ENCODE measurements around the gene DIS3.
"Not testable (repeated sequence)": the region's sequence is repeated elsewhere in the genome, so short reads cannot be mapped to it uniquely, and the experiment has no call there.

Gene DIS3

DNA sequence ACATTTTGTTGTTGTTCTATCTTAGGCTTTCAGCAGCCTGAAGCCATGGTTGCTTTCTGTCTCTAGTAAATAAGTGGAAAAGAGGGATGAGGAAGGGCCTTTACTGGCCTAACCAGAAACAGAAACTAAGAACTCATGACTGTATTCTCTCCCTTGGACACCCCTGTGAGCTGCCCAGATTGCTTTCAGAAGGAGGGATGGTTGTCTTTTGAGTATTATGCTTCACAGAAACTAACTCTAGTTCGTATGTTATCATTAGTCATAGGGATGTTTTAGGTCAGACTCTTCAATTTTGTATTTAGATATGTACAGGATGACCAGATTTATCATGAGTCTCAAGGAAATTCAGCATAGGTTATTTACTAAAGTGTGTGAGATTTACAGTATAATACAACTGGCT lies 36.4 kb downstream of the DIS3 start:
- no peak for DNase-seq

DNA sequence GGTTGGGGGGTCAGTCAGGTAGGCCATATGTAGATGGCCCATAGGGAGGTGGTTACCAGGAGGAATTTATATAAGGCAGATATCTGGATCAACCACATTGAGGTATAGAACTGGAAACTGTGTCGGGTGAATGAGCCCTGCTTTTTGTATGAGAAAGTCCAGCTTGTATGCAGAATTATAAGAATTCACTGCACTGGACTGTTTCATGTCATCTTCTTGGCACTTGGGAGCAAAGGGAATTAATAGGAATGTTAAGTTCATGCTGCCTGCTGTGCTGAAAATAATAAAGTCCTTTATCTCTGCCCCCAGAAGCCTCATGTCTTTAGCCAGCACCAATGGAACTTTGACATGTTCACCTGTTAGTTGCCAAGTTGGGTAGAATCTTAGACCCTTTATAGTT lies 41.7 kb downstream of the DIS3 start:
- no peak for DNase-seq

DNA sequence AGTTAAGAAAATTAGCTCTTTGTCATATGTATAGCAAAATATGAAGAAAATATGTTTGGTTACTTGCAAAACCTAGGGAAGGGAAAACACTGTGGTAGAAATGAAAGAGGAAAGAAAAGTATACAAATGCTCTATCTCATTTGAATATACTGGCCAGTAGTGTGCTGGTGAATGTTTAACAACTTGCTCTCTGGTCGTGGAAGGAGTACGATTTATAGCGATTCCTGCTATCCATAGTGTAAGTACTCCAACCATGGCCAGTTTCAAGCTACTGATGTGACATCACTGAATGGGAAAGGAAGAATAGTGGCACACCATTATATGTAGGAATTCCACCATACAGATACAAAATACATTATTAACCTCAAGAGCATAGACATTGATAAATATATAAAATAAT lies 44.7 kb downstream of the DIS3 start:
- no peak for DNase-seq

DNA sequence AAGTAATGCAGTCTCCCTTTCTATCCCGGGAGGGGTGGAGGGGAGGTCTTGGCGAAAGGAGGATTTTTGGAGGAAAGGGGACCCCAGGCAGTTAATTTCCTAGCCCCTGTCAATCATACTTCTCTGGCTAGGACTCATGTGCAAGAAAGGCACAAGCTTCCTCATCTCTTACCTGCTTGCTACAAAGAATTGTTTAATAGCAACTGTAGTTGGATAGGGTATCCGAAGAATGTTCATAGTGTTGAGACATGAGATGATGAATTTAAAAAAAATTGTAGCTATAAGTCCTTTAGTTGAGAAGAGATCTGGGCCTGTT lies 53.5 kb downstream of the DIS3 start:
- no peak for DNase-seq

DNA sequence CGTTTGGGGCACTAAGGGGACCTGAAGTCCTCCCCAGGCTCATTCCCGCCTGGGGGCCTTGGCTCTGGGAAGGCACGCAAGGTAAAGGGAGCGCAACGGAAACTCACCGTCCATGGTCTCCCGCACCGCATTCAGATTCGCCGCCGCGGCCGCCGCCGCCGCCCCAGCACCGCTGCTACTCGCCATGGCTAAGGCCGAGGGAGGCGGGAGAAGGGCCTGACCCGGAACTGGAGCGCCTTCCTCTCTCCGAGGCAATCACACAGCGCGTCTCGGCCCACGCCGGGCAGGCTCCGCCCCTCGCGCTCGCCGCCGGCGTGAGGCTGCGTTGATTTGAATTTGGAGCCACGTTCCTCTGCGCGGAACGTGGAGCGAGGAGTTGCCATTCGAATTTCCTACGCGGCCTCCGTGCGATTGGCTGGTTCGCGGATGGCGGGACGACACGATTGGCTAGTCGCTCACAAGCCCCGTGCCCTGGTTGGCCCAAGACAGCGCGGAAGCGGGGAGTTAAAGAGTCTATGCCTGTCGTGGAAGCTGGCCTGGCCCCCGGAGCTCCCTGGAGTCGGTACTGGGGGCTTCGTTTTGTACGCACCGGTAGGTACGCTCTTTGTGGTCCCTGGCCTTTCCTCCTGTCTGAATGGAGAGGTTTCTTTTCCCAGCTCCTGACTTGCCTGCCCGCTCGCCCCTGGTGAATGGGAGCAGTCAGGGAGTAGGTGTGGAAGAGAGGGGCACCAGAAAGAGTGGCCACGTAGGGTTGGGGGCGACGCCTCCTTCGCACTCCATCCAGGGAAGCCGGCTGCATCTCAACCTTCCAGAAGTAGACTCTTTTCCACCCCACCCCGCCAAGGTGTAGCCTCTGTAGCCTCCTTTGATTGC lies 54.0 kb downstream of the DIS3 start, which contains the start of the genes BORA and MZT1:
Gene BORA, plus strand, starts transcription at position 507 of the 873 bp plus-strand sequence. CDS start 1,018 bp downstream, outside the sequence.
Gene MZT1, minus strand, starts transcription at position 213 of the 873 bp plus-strand sequence. Its CDS starts 27 bp downstream, at position 186.
- DNase-seq, result peak; percentile 97

DNA sequence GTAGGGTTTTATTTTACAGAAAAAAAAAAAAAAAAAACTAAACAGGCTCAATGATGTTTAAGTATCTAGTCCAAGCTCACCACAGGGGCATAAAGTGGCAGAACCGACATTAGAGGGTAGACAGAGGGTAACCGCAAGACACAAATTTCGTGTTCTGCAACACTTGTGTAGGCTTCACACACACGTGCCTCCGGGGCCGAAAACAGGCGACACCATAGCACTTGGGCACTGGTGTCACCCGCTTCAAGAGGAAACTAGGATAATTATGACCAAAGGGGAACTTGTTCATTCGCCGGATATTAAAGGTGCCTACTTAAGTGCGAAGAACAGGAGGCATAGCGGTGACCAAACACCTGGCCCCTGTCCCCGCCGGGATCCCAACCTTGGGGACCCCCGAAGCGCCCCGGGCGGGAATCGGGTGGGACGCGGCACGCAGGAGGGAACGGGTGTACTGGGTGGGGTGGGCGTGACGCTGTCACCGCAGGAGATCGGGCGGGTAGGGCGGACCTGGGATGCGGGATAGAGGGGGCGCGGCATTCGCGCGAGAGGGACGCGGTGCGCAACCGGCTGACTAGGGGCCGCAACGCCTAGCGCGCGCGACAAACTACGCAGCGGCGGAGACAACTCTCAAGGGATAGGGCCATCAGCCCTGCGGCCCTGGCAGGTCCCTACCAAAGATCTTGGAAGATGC lies 54.8 kb downstream of the DIS3 start:
- peak; percentile 50 for DNase-seq

DNA sequence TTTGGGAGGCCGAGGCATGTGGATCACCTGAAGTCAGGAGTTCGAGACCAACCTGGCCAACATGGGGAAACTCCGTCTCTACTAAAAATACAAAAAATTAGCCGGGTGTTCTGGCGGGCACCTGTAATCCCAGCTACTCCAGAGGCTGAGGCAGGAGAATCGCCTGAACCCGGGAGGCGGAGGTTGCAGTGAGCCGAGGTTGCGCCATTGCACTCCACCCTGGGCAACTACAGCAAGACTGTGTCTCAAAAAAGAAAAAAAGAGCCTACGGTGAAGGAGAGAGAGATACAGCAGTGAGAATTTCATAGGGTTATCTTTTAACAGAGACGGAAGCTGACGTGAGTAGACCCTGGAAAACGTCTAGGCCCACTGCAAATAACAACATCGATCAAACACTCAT lies 55.5 kb downstream of the DIS3 start:
- not testable (repeated sequence) for DNase-seq

DNA sequence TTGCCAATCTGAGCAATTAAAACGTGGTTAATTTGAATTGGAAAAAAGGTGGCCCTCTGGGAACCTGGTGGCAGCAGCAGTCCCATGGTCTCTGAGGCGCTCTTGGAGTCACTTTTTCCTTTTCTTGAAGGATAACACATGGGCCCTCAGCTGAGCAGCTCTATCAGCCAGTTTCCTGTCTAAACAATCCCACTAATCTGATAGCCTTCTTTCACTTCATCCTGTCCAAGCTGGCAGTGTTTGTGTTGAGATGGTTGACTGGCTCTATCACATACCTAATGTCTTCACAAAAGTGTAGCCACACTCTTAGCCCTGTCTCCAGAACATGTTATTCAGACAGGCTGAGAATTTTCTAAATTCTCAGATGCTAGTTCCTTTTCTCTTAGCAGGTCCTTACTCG lies 64.9 kb downstream of the DIS3 start:
- no peak for DNase-seq
